GM18517 (cell line): ENCODE results near the gene ANKRD11.
A peak's percentile ranks its signal among the peaks of the same experiment; 100 is the strongest.
"Not testable (repeated sequence)": the region's sequence is repeated elsewhere in the genome, so short reads cannot be mapped to it uniquely, and the experiment has no call there.

ENCODE experiments used
- ATAC-seq: cut with Tn5 transposase; IDR thresholded peaks from one replicate; pipeline ENCODE4 v1.9.1; 2021; ENCODE audit warnings: mild to moderate bottlenecking, moderate library complexity; ENCODE audit not compliant: unreplicated experiment

Gene ANKRD11

GRCh38 chr16:89482150-89482816 lies 8.1 kb downstream of the ANKRD11 start:
- ATAC-seq: no peak

DNA sequence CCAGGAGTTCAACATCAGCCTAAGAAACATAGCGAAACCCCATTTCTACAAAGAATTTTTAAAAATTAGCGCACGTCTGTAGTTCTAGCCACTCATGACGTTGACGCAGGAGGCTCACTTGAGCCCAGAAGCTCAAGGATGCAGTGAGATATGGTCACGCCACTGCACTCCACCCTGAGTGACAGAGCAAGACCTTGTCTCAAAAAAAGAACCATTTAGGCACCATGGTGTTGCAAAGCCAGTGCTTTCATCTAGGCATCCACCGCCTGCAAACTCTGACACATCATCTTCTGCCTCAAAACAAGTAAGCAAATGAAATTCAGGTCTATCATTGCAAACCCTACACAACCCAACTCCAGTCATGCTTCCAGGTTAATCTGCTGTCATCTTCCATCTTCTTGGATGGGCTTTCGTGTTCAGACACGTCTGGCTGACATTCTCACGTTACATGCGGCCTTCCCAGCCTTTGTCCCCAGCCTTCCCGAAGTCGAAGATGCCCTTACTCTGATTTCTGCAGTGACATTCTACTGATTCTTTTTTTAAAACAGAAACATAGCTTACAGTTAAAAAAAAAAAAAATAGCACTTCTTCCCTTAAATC lies 8.9 kb downstream of the ANKRD11 start:
- no peak for ATAC-seq

DNA sequence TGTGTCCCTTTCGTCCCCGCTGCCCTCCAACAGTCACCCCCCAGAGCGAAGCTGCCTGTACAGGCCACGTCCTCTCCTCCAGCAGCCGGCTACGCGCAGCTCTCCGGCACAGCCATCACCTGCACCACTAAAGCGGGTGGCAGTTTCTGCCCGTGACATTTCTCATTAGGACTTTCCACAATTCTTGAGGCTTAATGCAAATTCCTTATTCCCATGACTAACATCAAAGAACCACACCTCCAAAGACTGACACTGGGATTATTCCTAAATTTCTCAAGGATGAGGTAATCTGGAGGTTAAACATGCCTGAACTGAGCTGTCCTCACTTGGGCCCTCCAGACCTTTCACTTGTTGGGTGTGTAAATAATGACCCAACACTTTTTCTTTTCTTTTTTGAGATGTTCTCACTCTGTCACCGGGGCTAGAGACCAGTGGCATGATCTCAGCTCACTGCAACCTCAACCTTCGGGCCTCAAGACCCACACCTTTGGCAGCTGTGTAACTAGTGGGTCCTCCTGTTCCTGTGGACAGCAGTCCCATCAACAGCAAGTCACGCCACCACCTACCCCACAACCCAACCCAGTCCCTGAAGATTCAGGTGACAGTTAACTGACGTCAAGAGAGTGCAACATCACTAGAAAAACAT lies 11.7 kb downstream of the ANKRD11 start:
- no peak for ATAC-seq

- ATAC-seq: peak; percentile 70
These were observed 13.5 kb downstream of the ANKRD11 start for GRCh38 chr16:89476811-89477261.

- ATAC-seq: peak; percentile 14
These were observed 14.0 kb downstream of the ANKRD11 start for GRCh38 chr16:89476379-89476778.

GRCh38 chr16:89475144-89475543 lies 15.2 kb downstream of the ANKRD11 start:
- no peak for ATAC-seq

- no peak for ATAC-seq
These were observed 16.5 kb downstream of the ANKRD11 start for GRCh38 chr16:89473791-89474414.

GRCh38 chr16:89473136-89473712 lies 17.1 kb downstream of the ANKRD11 start:
- ATAC-seq: no peak

- ATAC-seq: no peak
These were observed 17.7 kb downstream of the ANKRD11 start for GRCh38 chr16:89472711-89473075.

GRCh38 chr16:89467382-89467781 lies 23.0 kb downstream of the ANKRD11 start:
- no peak for ATAC-seq

- no peak for ATAC-seq
These were observed 23.4 kb downstream of the ANKRD11 start for GRCh38 chr16:89466920-89467319.

DNA sequence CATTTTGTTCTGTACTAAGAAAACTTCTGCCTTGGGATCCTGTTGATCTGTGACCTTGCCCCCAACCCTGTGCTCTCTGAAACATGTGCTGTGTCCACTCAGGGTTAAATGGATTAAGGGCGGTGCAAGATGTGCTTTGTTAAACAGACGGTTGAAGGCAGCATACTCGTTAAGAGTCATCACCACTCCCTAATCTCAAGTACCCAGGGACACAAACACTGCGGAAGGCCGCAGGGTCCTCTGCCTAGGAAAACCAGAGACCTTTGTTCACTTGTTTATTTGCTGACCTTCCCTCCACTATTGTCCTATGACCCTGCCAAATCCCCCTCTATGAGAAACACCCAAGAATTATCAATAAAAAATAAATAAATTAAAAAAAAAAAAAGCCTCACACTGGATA lies 27.0 kb downstream of the ANKRD11 start:
- not testable (repeated sequence) for ATAC-seq

DNA sequence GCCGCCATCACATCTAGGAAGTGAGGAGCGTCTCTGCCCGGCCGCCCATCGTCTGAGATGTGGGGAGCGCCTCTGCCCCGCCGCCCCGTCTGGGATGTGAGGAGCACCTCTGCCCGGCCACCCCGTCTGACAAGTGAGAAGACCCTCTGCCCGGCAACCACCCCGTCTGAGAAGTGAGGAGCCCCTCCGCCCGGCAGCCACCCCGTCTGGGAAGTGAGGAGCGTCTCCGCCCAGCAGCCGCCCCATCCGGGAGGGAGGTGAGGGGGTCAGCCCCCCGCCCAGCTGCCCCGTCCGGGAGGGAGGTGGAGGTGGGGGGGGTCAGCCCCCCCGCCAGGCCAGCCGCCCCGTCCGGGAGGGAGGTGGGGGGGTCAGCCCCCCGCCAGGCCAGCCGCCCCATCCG lies 27.7 kb downstream of the ANKRD11 start:
- ATAC-seq: not testable (repeated sequence)

DNA sequence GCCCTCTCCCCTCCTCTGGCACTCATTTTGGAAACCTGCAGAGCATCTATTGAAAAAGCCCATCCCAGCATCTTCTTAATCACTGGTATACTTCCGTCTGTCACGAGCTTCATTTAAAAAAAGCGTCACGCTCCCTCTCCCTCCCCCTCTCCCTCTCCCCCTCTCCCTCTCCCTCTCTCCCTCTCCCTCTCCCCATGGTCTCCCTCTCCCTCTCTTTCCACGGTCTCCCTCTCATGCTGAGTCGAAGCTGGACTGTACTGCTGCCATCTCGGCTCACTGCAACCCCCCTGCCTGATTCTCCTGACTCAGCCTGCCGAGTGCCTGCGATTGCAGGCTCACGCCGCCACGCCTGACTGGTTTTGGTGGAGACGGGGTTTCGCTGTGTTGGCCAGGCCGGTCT lies 28.5 kb downstream of the ANKRD11 start:
- not testable (repeated sequence) for ATAC-seq

GRCh38 chr16:89460556-89460955 lies 29.8 kb downstream of the ANKRD11 start:
- ATAC-seq: no peak

DNA sequence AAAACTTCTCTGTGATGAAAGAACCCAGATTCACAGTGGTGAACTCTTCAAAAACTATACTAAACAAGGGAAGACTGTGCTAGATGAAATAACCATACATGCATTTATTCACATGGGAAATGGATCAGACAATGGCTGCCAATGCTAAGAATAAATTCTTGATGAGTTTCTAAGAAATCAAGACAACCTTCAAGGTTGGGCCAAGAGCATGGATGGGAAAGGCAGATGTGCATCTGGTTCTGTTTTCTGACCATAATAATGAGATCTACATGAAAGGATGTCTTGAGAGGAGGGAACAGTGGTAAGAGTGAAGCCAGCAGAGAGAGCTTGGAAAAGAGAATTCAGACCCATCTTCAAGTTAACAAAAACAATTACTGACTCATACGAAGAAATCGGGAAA lies 31.4 kb downstream of the ANKRD11 start:
- ATAC-seq: no peak

- ATAC-seq: no peak
These were observed 31.8 kb downstream of the ANKRD11 start for GRCh38 chr16:89458551-89458950.

DNA sequence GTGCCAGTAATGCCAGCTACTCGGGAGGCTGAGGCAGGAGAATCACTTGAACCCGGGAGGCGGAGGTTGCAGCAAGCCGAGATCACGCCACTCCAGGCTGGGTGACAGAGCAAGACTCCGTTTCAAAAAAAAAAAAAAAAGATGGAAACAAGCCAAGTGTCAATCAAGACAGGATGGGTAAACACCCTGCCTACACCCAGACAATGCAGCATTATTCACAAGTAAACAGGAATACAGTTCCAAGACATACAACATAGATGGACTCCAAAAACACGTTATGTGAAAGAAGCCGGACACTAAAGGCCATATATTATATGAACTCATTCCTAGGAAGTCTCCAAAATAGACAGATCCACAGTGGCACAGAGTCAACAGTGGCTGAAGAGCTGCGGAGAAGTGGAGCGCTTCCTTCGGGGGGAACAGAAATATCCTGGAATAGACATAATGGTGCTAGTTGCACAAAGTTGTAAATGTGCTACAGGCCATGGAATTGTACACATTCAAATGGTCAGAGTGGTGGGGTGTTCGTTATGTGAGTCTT lies 33.9 kb downstream of the ANKRD11 start:
- ATAC-seq: no peak

DNA sequence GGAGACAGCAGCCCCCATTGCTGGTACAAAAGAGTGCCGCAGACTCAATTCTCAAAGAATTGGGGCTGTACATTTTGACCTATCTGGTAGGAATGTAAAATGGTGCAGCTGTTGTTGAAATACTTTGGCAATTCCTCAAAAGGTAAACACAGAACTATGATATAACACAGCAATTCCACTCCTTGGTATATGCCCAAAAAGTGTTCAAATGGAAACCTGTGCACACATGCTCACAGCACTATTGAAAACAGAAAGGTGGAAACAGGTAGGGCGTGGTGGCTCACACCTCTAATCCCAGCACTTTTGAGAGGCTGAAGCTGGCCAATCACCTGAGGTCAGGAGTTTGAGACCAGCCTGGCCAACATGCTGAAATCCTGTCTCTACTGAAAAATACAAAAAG lies 34.7 kb downstream of the ANKRD11 start:
- no peak for ATAC-seq

DNA sequence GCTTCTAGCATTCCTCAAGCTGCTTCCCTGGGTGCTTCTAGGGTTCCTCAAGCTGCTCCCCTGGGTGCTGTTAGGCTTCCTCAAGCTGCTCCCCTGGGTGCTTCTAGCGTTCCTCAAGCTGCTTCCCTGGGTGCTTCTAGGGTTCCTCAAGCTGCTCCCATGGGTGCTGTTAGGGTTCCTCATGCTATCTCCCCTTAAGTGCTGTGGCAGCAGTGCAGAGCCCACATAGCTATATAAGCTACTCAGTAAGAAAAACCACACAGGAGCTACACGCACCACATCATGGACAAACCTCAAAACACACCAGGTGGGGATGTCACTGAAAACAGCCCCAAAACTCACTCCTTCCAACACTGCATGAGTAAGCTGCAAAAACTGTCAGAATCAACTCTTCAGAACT lies 35.2 kb downstream of the ANKRD11 start:
- ATAC-seq: no peak
